ENCODE results near the gene RFPL2.

RFPL2 gene

GRCh38 chr22:32199341-32199740 is 5.5 kb downstream of the RFPL2 start:
- TF ChIP-seq CREB1 (IDR thresholded peaks at IDR 0.05; ENCODE audit: low read depth) = no peak
- no peak for TF ChIP-seq MAX (IDR thresholded peaks at IDR 0.05)
- no peak for TF ChIP-seq REST (IDR thresholded peaks at IDR 0.05; ENCODE audit: low read depth)
- TF ChIP-seq EGR1 (IDR thresholded peaks at IDR 0.05) = no peak
- TF ChIP-seq TCF12 (IDR thresholded peaks at IDR 0.05; ENCODE audit: low read depth) = no peak
- no peak for TF ChIP-seq FOXM1 (IDR thresholded peaks at IDR 0.05; ENCODE audit: borderline replicate concordance, low read depth)
- TF ChIP-seq EP300 (IDR thresholded peaks at IDR 0.05; ENCODE audit: borderline replicate concordance) = no peak
- TF ChIP-seq CEBPB (IDR thresholded peaks at IDR 0.05) = no peak
- no peak for TF ChIP-seq TEAD4 (IDR thresholded peaks at IDR 0.05)
- TF ChIP-seq RAD21 (IDR thresholded peaks at IDR 0.05; ENCODE audit: low read depth) = no peak
- no peak for TF ChIP-seq ZBTB7A (IDR thresholded peaks at IDR 0.05; ENCODE audit: low read depth)
- TF ChIP-seq YY1 (IDR thresholded peaks at IDR 0.05; ENCODE audit: low read depth) = no peak
- TF ChIP-seq NFIC (IDR thresholded peaks at IDR 0.05) = no peak
- no peak for TF ChIP-seq USF1 (IDR thresholded peaks at IDR 0.05)
- TF ChIP-seq TAF1 (IDR thresholded peaks at IDR 0.05; ENCODE audit: low read depth) = no peak

GRCh38 chr22:32185821-32186220 is 19.1 kb downstream of the RFPL2 start:
- TF ChIP-seq YY1 (IDR thresholded peaks at IDR 0.05; ENCODE audit: low read depth) (no peak), FOXM1 (IDR thresholded peaks at IDR 0.05; ENCODE audit: borderline replicate concordance, low read depth) (no peak), CREB1 (IDR thresholded peaks at IDR 0.05; ENCODE audit: low read depth) (no peak), REST (IDR thresholded peaks at IDR 0.05; ENCODE audit: low read depth) (no peak), EGR1 (IDR thresholded peaks at IDR 0.05) (no peak), EP300 (IDR thresholded peaks at IDR 0.05; ENCODE audit: borderline replicate concordance) (no peak)

- no peak for TF ChIP-seq REST (IDR thresholded peaks at IDR 0.05; ENCODE audit: low read depth)
- TF ChIP-seq NFIC (IDR thresholded peaks at IDR 0.05) = no peak
- no peak for TF ChIP-seq YY1 (IDR thresholded peaks at IDR 0.05; ENCODE audit: low read depth)
- TF ChIP-seq CEBPB (IDR thresholded peaks at IDR 0.05) = no peak
- no peak for TF ChIP-seq EP300 (IDR thresholded peaks at IDR 0.05; ENCODE audit: borderline replicate concordance)
- TF ChIP-seq RAD21 (IDR thresholded peaks at IDR 0.05; ENCODE audit: low read depth) = no peak
- no peak for TF ChIP-seq EGR1 (IDR thresholded peaks at IDR 0.05)
- no peak for TF ChIP-seq USF1 (IDR thresholded peaks at IDR 0.05)
- TF ChIP-seq TEAD4 (IDR thresholded peaks at IDR 0.05) = no peak
- no peak for TF ChIP-seq FOXM1 (IDR thresholded peaks at IDR 0.05; ENCODE audit: borderline replicate concordance, low read depth)
- TF ChIP-seq MAX (IDR thresholded peaks at IDR 0.05) = no peak
- TF ChIP-seq TAF1 (IDR thresholded peaks at IDR 0.05; ENCODE audit: low read depth) = no peak
- no peak for TF ChIP-seq TCF12 (IDR thresholded peaks at IDR 0.05; ENCODE audit: low read depth)
- TF ChIP-seq ZBTB7A (IDR thresholded peaks at IDR 0.05; ENCODE audit: low read depth) = no peak
- no peak for TF ChIP-seq CREB1 (IDR thresholded peaks at IDR 0.05; ENCODE audit: low read depth)
Observed at GRCh38 chr22:32183625-32184024, 21.2 kb downstream of the RFPL2 start.

- TF ChIP-seq TEAD4 (IDR thresholded peaks at IDR 0.05) (no peak), RAD21 (IDR thresholded peaks at IDR 0.05; ENCODE audit: low read depth) (no peak), TCF12 (IDR thresholded peaks at IDR 0.05; ENCODE audit: low read depth) (no peak), YY1 (IDR thresholded peaks at IDR 0.05; ENCODE audit: low read depth) (no peak)
Observed at GRCh38 chr22:32181043-32181442, 23.8 kb downstream of the RFPL2 start.
